Stimulated activated CD4-positive, alpha-beta T cell treated with anti-CD3 and anti-CD28 coated beads, Interleukin-4, amount 100 ng/mL, for 4 hours (primary cell): ENCODE data around the gene LIMCH1.

ENCODE experiments used
- DNase-seq, 2 experiments: peaks; one replicate each; pipeline ENCODE4 v3.0.0-alpha.2; 2020

Gene LIMCH1

GRCh38 chr4:41741354-41741753 is 203.4 kb downstream of the LIMCH1 start:
- DNase-seq: no peak

GRCh38 chr4:41744572-41745291 is 206.8 kb downstream of the LIMCH1 start:
- DNase-seq: no peak

- no peak for DNase-seq
These were observed 207.5 kb downstream of the LIMCH1 start for GRCh38 chr4:41745292-41746024.

- no peak for DNase-seq
These were observed 208.1 kb downstream of the LIMCH1 start for GRCh38 chr4:41746025-41746439.

- no peak for DNase-seq
These were observed 208.7 kb downstream of the LIMCH1 start for GRCh38 chr4:41746440-41747229.

GRCh38 chr4:41747230-41748055 is 209.5 kb downstream of the LIMCH1 start:
- DNase-seq: no peak

GRCh38 chr4:41748074-41748570 is 210.2 kb downstream of the LIMCH1 start:
- DNase-seq: no peak

GRCh38 chr4:41748571-41749475 is 210.9 kb downstream of the LIMCH1 start, which contains the start of gene PHOX2B:
TSS of gene PHOX2B (minus strand) at chr4:41748725. CDS start at chr4:41748610, 115 bp downstream.
- no peak for DNase-seq

- DNase-seq: no peak
These were observed 211.7 kb downstream of the LIMCH1 start for GRCh38 chr4:41749631-41750039.
